HG03135 (cell line): ENCODE measurements around the gene PSMB9.
"Not testable (repeated sequence)": the region's sequence is repeated elsewhere in the genome, so short reads cannot be mapped to it uniquely, and the experiment has no call there.

Experiments
- ATAC-seq: cut with Tn5 transposase; IDR thresholded peaks from one replicate; pipeline ENCODE4 v1.9.1; 2021; ENCODE audit warnings: mild to moderate bottlenecking, moderate library complexity; ENCODE audit not compliant: unreplicated experiment

PSMB9 gene

GRCh38 chr6:32853541-32854375 lies at the start of gene PSMB9, which contains the start of gene TAP1:
TSS of gene PSMB9 (plus strand) at chr6:32854192. CDS start at chr6:32854230, 38 bp downstream.
TSS of gene TAP1 (minus strand) at chr6:32853704. CDS start at chr6:32853636, 68 bp downstream.
- ATAC-seq = peak; percentile 83

- not testable (repeated sequence) for ATAC-seq
These were observed 48.6 kb upstream of the PSMB9 start for GRCh38 chr6:32805404-32805803.

- ATAC-seq = no peak
These were observed 46.9 kb upstream of the PSMB9 start for GRCh38 chr6:32807020-32807580.

GRCh38 chr6:32809171-32809570 lies 44.8 kb upstream of the PSMB9 start:
- no peak for ATAC-seq

- ATAC-seq = no peak
These were observed 39.8 kb upstream of the PSMB9 start for GRCh38 chr6:32814145-32814544.

GRCh38 chr6:32815115-32815514 lies 38.9 kb upstream of the PSMB9 start:
- no peak for ATAC-seq

- peak; percentile 66 for ATAC-seq
These were observed 38.0 kb upstream of the PSMB9 start for GRCh38 chr6:32815996-32816395.

- peak; percentile 54 for ATAC-seq
These were observed 37.2 kb upstream of the PSMB9 start, which contains the start of gene HLA-DOB for GRCh38 chr6:32816746-32817204. TSS of gene HLA-DOB (minus strand) at chr6:32817002. CDS start at chr6:32816951, 51 bp downstream.

GRCh38 chr6:32818867-32819266 lies 35.1 kb upstream of the PSMB9 start:
- no peak for ATAC-seq

GRCh38 chr6:32819729-32820128 lies 34.3 kb upstream of the PSMB9 start:
- ATAC-seq = no peak

GRCh38 chr6:32825966-32826365 lies 28.0 kb upstream of the PSMB9 start:
- no peak for ATAC-seq

- no peak for ATAC-seq
These were observed 27.0 kb upstream of the PSMB9 start for GRCh38 chr6:32827025-32827424.

GRCh38 chr6:32829495-32829894 lies 24.5 kb upstream of the PSMB9 start:
- ATAC-seq = no peak

- ATAC-seq = no peak
These were observed 24.0 kb upstream of the PSMB9 start for GRCh38 chr6:32830017-32830416.

- ATAC-seq = no peak
These were observed 23.1 kb upstream of the PSMB9 start for GRCh38 chr6:32830936-32831335.

GRCh38 chr6:32832535-32832934 lies 21.5 kb upstream of the PSMB9 start:
- ATAC-seq = no peak

GRCh38 chr6:32833664-32834063 lies 20.3 kb upstream of the PSMB9 start:
- ATAC-seq = no peak

GRCh38 chr6:32835167-32835893 lies 18.7 kb upstream of the PSMB9 start:
- no peak for ATAC-seq

- ATAC-seq = no peak
These were observed 17.1 kb upstream of the PSMB9 start for GRCh38 chr6:32836873-32837272.

- peak; percentile 6 for ATAC-seq
These were observed 16.3 kb upstream of the PSMB9 start for GRCh38 chr6:32837651-32838113.
